ENCODE measurements around the gene NSFL1C.

Gene NSFL1C

DNA sequence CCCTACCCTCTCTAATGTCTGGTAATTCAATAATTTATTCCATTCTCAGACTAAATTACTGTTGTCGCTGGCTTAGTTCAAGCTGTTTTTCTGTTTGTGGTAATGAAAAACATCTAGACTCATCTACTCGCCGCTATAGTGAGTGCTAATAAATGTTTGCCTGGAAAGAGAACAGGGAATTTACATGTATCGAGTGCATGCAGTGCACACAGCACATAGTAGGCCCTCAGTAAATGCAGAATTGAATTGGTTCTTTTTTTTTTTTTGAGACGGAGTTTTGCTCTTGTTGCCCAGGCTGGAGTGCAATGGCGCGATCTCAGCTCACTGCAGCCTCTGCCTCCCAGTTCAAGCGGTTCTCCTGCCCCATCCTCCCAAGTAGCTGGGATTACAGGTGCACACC lies 7.7 kb upstream of the NSFL1C start:
- no peak for DNase-seq (ENCODE audit: low spot score in 2 of 2)
- Histone ChIP-seq H3K27me3 (ENCODE audit: low read depth) (peaks cover 8% of the 10 kb centered on the region; the same call in 1 of the 2 replicates), H3K4me1 (0 out of 2 replicates have a peak, but pooled peaks cover 3% of the 10 kb centered on the region), H3K4me3 (no peak overlapping the region), H3K36me3 (replicated peaks) (no peaks in the 10 kb centered on the region), H3K9me3 (no peaks in the 10 kb centered on the region)
- in situ Hi-C loops (cut with MboI; ENCODE audit: low sequenced_read_pairs) = loop anchor here (25.0 kb wide), 1 partner anchor 362 kb away; the partner anchor contains the start of gene PSMF1

GRCh38 chr20:1473246-1474220 lies 6.9 kb upstream of the NSFL1C start:
- Histone ChIP-seq H3K9me3 (no peaks in the 10 kb centered on the region), H3K4me1 (0 out of 2 replicates have a peak, but pooled peaks cover 3% of the 10 kb centered on the region), H3K4me3 (no peak overlapping the region), H3K27me3 (ENCODE audit: low read depth) (peaks cover 5% of the 10 kb centered on the region; the same call in 1 of the 2 replicates), H3K36me3 (replicated peaks) (no peaks in the 10 kb centered on the region)
- in situ Hi-C loops (cut with MboI; ENCODE audit: low sequenced_read_pairs) = loop anchor here (25.0 kb wide), 1 partner anchor 361 kb away; the partner anchor contains the start of gene PSMF1
- no peak for DNase-seq (ENCODE audit: low spot score in 2 of 2)

- Histone ChIP-seq H3K27me3 (ENCODE audit: low read depth) (peaks cover 10% of the 10 kb centered on the region; the same call in 1 of the 2 replicates), H3K36me3 (replicated peaks) (no peaks in the 10 kb centered on the region), H3K4me3 (no peak overlapping the region), H3K9me3 (no peaks in the 10 kb centered on the region), H3K4me1 (0 out of 2 replicates have a peak, but pooled peaks cover 3% of the 10 kb centered on the region)
- no peak for DNase-seq (ENCODE audit: low spot score in 2 of 2)
- in situ Hi-C loops (cut with MboI; ENCODE audit: low sequenced_read_pairs) = loop anchor here (25.0 kb wide), 1 partner anchor 360 kb away; the partner anchor contains the start of gene PSMF1
These were observed 6.1 kb upstream of the NSFL1C start for GRCh38 chr20:1472556-1473245.

DNA sequence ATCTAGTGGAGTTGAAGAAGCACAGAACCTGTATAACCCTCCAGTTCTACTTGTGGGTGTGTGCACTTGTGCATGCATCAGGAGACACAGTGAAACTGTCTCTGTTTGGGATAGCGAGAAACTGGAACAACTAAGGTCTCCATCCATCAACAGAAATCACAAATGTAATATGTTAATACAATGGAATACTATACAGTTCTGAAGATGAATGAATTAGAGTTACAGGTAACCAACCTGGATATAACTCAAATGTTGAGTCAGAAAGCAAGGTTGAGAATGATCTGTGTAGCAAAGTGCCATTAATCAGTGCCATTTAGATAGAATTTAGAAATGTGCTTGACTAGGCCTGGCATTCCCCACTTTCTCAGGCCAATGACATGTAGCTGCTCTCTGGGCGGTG lies 4.6 kb upstream of the NSFL1C start:
- Histone ChIP-seq H3K36me3 (replicated peaks) (peaks cover 3% of the 10 kb centered on the region; the same call in 1 of the 2 replicates), H3K4me3 (no peak overlapping the region), H3K4me1 (0 out of 2 replicates have a peak, but pooled peaks cover 3% of the 10 kb centered on the region), H3K27me3 (ENCODE audit: low read depth) (peaks cover 15% of the 10 kb centered on the region), H3K9me3 (no peaks in the 10 kb centered on the region)
- in situ Hi-C loops (cut with MboI; ENCODE audit: low sequenced_read_pairs) = loop anchor here (25.0 kb wide), 1 partner anchor 359 kb away; the partner anchor contains the start of gene PSMF1
- no peak for DNase-seq (ENCODE audit: low spot score in 2 of 2)

DNA sequence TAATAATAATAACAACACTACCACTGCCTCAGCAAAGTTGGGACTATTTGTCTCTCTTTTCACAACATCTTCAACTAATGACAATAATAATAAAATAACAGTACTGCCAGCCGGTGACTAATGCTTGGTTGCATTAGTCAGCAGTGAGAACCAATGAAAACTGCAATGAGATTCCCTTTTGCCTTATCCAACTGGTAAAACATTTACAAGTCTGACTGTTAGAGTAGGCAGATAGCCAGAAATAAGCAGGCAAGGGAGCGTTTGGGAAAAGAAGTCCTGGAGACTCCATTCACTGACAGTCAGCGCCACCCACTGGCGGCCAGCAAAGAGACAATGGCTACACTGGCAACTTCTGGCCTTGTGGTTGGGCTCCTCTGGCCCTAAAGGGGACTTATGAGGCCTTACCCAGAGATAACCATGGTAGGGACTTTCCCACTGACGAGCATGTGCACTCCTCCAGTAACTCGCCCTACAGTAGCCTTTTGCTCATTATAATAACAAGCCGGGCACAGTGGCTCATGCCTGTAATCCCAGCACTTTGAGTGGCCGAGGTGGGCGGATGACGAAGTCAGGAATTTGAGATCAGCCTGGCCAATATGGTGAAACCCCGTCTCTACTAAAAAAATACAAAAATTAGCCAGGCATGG lies 3.4 kb upstream of the NSFL1C start:
- Histone ChIP-seq H3K4me1 (peaks cover 8% of the 10 kb centered on the region), H3K9me3 (no peaks in the 10 kb centered on the region), H3K4me3 (no peak overlapping the region), H3K36me3 (replicated peaks) (peaks cover 3% of the 10 kb centered on the region; the same call in 1 of the 2 replicates), H3K27me3 (ENCODE audit: low read depth) (peaks cover 15% of the 10 kb centered on the region)
- in situ Hi-C loops (cut with MboI; ENCODE audit: low sequenced_read_pairs) = loop anchor here (25.0 kb wide), 1 partner anchor 358 kb away; the partner anchor contains the start of gene PSMF1
- peak; percentile 76 to 85 for DNase-seq (ENCODE audit: low spot score in 2 of 2)

GRCh38 chr20:1469306-1469905 lies 2.8 kb upstream of the NSFL1C start:
- Histone ChIP-seq H3K4me3 (no peak overlapping the region), H3K9me3 (no peaks in the 10 kb centered on the region), H3K4me1 (peaks cover 8% of the 10 kb centered on the region), H3K36me3 (replicated peaks) (peaks cover 3% of the 10 kb centered on the region; the same call in 1 of the 2 replicates), H3K27me3 (ENCODE audit: low read depth) (peaks cover 15% of the 10 kb centered on the region)
- DNase-seq (ENCODE audit: low spot score in 2 of 2) = no peak
- in situ Hi-C loops (cut with MboI; ENCODE audit: low sequenced_read_pairs) = loop anchor here (25.0 kb wide), 1 partner anchor 357 kb away; the partner anchor contains the start of gene PSMF1

DNA sequence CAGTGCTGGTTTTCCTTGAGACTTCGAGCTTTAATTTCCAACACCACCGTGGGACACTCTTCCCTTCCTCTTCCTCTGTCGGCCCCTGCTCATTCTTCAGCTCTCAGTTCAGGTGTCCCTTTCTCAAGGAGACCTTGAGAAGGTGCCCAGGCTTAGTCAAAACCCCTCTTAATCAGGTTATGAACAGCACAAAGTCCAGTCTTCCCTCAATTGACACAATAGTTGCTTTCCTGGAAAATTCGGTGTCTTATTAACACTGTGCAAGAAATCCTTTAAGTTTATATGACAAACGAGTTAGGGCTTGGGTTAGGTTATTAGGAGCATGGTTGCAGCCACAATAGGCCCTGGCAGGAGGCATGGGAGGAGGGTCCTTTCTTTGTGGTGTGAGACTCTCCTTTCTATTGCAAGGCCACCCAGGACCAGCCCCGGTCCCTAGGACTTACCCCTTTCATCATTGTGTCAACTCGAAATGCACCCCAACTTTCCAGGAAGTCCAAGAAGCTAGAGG lies 1.5 kb upstream of the NSFL1C start:
- H3K4me3 ChIP-seq = no peak overlapping the region
- H3K9me3 ChIP-seq = no peaks in the 10 kb centered on the region
- in situ Hi-C loops (cut with MboI; ENCODE audit: low sequenced_read_pairs) = loop anchor here (25.0 kb wide), 1 partner anchor 356 kb away; the partner anchor contains the start of gene PSMF1
- peaks cover 15% of the 10 kb centered on the region for H3K27me3 ChIP-seq (ENCODE audit: low read depth)
- H3K36me3 ChIP-seq (replicated peaks) = peaks cover 3% of the 10 kb centered on the region; the same call in 1 of the 2 replicates
- H3K4me1 ChIP-seq = peaks cover 8% of the 10 kb centered on the region
- no peak for DNase-seq (ENCODE audit: low spot score in 2 of 2)

GRCh38 chr20:1467355-1468116 lies 887 bp upstream of the NSFL1C start:
- Histone ChIP-seq H3K27me3 (ENCODE audit: low read depth) (peaks cover 15% of the 10 kb centered on the region), H3K4me1 (peaks cover 8% of the 10 kb centered on the region), H3K36me3 (replicated peaks) (peaks cover 3% of the 10 kb centered on the region; the same call in 1 of the 2 replicates), H3K9me3 (no peaks in the 10 kb centered on the region), H3K4me3 (no peak overlapping the region; the same call in 1 of the 2 replicates)
- no peak for DNase-seq (ENCODE audit: low spot score in 2 of 2)
- in situ Hi-C loops (cut with MboI; ENCODE audit: low sequenced_read_pairs) = loop anchor here (25.0 kb wide), 1 partner anchor 355 kb away; the partner anchor contains the start of gene PSMF1

- peaks cover 15% of the 10 kb centered on the region for H3K27me3 ChIP-seq (ENCODE audit: low read depth)
- no peaks in the 10 kb centered on the region for H3K9me3 ChIP-seq
- in situ Hi-C loops (cut with MboI; ENCODE audit: low sequenced_read_pairs) = loop anchor here (25.0 kb wide), 1 partner anchor 355 kb away; the partner anchor contains the start of gene PSMF1
- DNase-seq (ENCODE audit: low spot score in 2 of 2) = no peak
- H3K4me3 ChIP-seq = peak overlapping the region; percentile 15
- H3K4me1 ChIP-seq = peaks cover 8% of the 10 kb centered on the region
- peaks cover 3% of the 10 kb centered on the region; the same call in 1 of the 2 replicates for H3K36me3 ChIP-seq (replicated peaks)
These were observed 369 bp upstream of the NSFL1C start for GRCh38 chr20:1467082-1467354.

- peaks cover 8% of the 10 kb centered on the region for H3K4me1 ChIP-seq
- H3K4me3 ChIP-seq = peak overlapping the region; percentile 92
- no peak for DNase-seq (ENCODE audit: low spot score in 2 of 2)
- peaks cover 10% of the 10 kb centered on the region for H3K36me3 ChIP-seq (replicated peaks)
- H3K27me3 ChIP-seq (ENCODE audit: low read depth) = peaks cover 15% of the 10 kb centered on the region
- no peaks in the 10 kb centered on the region for H3K9me3 ChIP-seq
- in situ Hi-C loops (cut with MboI; ENCODE audit: low sequenced_read_pairs) = loop anchor here (25.0 kb wide), 1 partner anchor 353 kb away; the partner anchor contains the start of gene PSMF1
These were observed 1.0 kb downstream of the NSFL1C start for GRCh38 chr20:1465470-1466210.

DNA sequence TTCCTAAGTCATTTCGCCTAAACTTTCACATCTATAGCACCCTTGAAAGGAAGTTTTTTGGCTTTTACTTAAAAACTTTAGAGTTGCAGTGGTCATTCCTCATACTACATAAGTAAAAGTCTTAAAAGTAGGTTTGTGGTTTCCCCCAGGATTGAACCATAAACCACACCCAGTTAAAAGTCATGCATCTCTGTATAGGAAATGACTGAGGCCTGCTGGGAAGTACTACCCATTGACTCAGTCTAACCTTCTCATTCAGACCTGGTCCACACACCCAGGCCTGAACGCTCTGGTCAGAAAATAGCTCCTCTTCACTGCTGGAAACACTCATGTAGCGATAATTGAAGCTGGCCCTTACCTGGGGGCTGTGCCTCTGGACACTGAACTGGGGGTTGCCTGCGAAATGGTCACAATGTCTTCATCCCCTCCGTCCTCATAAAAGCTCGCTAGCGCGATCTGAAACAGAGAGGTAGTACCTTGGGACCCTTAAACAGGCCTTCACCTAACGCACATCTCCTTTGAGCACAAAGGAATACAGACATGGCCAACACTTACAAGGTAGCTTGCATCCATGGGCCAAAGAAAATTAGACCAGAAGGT lies 2.6 kb downstream of the NSFL1C start:
- peaks cover 15% of the 10 kb centered on the region for H3K27me3 ChIP-seq (ENCODE audit: low read depth)
- DNase-seq (ENCODE audit: low spot score in 2 of 2) = no peak
- H3K36me3 ChIP-seq (replicated peaks) = peaks cover 13% of the 10 kb centered on the region
- peaks cover 5% of the 10 kb centered on the region for H3K4me1 ChIP-seq
- no peak overlapping the region for H3K4me3 ChIP-seq
- in situ Hi-C loops (cut with MboI; ENCODE audit: low sequenced_read_pairs) = loop anchor here (25.0 kb wide), 1 partner anchor 352 kb away; the partner anchor contains the start of gene PSMF1
- H3K9me3 ChIP-seq = no peaks in the 10 kb centered on the region
